Lung (tissue), 12 donors: ENCODE data around the gene KPRP. TPM values are rescaled to one million over a fixed set of nuclear protein-coding genes. Genes with fewer than 3 reads are reported as not detected.

ENCODE experiments used
- ATAC-seq: fragments of 200-7000 bp; cut with Tn5 transposase; one replicate; pipeline ENCODE4 v1.9.1; 2020; ENCODE audit warnings: moderate number of reproducible peaks; ENCODE audit not compliant: insufficient read depth, low FRiP score
- DNase-seq, 3 donors: peaks; one replicate each; pipeline ENCODE4 v3.0.0-alpha.2; 2013 to 2017
- H3K27ac ChIP-seq, 2 donors: one replicate each; pipeline ENCODE4 v1.5.1; 2013; ENCODE audit warnings: mild to moderate bottlenecking in 2 of 2, moderate library complexity in 2 of 2, control low read depth in 1 of 2, inconsistent platforms in 1 of 2, low read depth in 1 of 2, low read length in 1 of 2
- H3K27me3 ChIP-seq, 3 donors: one replicate each; pipeline ENCODE4 v1.5.1; 2013; ENCODE audit warnings: low read length in 2 of 3; ENCODE audit not compliant: control insufficient read depth in 3 of 3, insufficient read depth in 3 of 3
- H3K36me3 ChIP-seq, 4 donors: one replicate each; pipeline ENCODE4 v1.5.1; 2013; ENCODE audit warnings: low read length in 4 of 4, mild to moderate bottlenecking in 1 of 4, moderate library complexity in 1 of 4; ENCODE audit not compliant: control insufficient read depth in 4 of 4, insufficient read depth in 4 of 4
- H3K4me1 ChIP-seq, 5 donors: one replicate each; pipeline ENCODE4 v1.5.1; 2013; ENCODE audit warnings: low read length in 5 of 5, mild to moderate bottlenecking in 2 of 5, moderate library complexity in 1 of 5; ENCODE audit not compliant: control insufficient read depth in 5 of 5, insufficient read depth in 5 of 5
- H3K4me3 ChIP-seq: one replicate; pipeline ENCODE4 v1.5.1; 2013; ENCODE audit warnings: mild to moderate bottlenecking, control low read depth, moderate library complexity
- H3K9ac ChIP-seq, 2 donors: one replicate each; pipeline ENCODE4 v1.5.1; 2013; ENCODE audit warnings: low read length in 2 of 2, control low read depth in 1 of 2; ENCODE audit not compliant: insufficient read depth in 1 of 2
- H3K9me3 ChIP-seq, 4 donors: one replicate each; pipeline ENCODE4 v1.5.1; 2013; ENCODE audit warnings: low read length in 3 of 4, mild to moderate bottlenecking in 1 of 4, moderate library complexity in 1 of 4; ENCODE audit not compliant: control insufficient read depth in 4 of 4, insufficient read depth in 3 of 4
- CTCF ChIP-seq: IDR thresholded peaks from 2 replicates; pipeline ENCODE4 v1.5.1; 2012; ENCODE audit warnings: mild to moderate bottlenecking; ENCODE audit errors: control extremely low read depth, extremely low read depth
- WGBS, 2 donors: extraction: QIAGEN DNeasy Blood & Tissue Kit; methylation state at CpG; one replicate each; pipeline ENCODE4 v1.1.7; 2013; 5-methylcytosine and 5-hydroxymethylcytosine counted together
- polyA plus RNA-seq, 2 donors: library from polyadenylated mRNA; stranded (reverse); fragments of 200-250 nt; gene quantifications; one replicate each; pipeline ENCODE4 v1.2.1, GENCODE V29; 2013
- total RNA-seq, 2 donors: library from RNA; depleted of rRNA in 1 of 2; stranded (reverse); fragments of >200 nt in 1 of 2; gene quantifications; one replicate each; pipeline ENCODE4 v1.2.1, GENCODE V29; 2014 to 2021
- donor health status: control.
- donor health status: control.
- donor health status: Bipolar disorder and iron deficiency.
- donor health status: healthy.
- donor health status: DM: yes; HTN: yes; CAD: no.

Gene KPRP
- total and polyA plus RNA-seq, 4 donors: not detected

GRCh38 chr1:152783095-152783494 lies 25.3 kb downstream of the KPRP start:
- DNase-seq (no peak), ATAC-seq (no peak)
- TF ChIP-seq CTCF: no peak
- no peak overlapping the region for H3K9ac ChIP-seq
- no peak overlapping the region for H3K4me3 ChIP-seq
- peaks cover 0 to 3% (median 2%) of the 10 kb centered on the region in 3 donors for H3K27me3 ChIP-seq
- WGBS, 2 donors: 62 to 65% methylated on average over 2 of the region's 2 CpGs
- H3K27ac ChIP-seq: no peak overlapping the region
- no peaks in the 10 kb centered on the region for H3K36me3 ChIP-seq
- no peaks in the 10 kb centered on the region for H3K9me3 ChIP-seq
- H3K4me1 ChIP-seq: peaks cover 0 to 2% (median 0%) of the 10 kb centered on the region in 5 donors

- Histone ChIP-seq H3K4me1 (peaks cover 0 to 2% (median 0%) of the 10 kb centered on the region in 5 donors), H3K36me3 (no peaks in the 10 kb centered on the region), H3K9me3 (no peaks in the 10 kb centered on the region), H3K9ac (no peak within 1 kb of the TSS), H3K27me3 (peaks cover 0 to 3% (median 2%) of the 10 kb centered on the region in 3 donors), H3K27ac (no peak within 1 kb of the TSS), H3K4me3 (no peak within 1 kb of the TSS)
- no peak for TF ChIP-seq CTCF
- ATAC-seq (no peak), DNase-seq (no peak)
- 28 to 37% methylated on average over 2 of the region's 2 CpGs for WGBS, 2 donors
Measured at GRCh38 chr1:152786077-152786476, 28.3 kb downstream of the KPRP start, which contains the start of gene LCE1E. Gene LCE1E, plus strand, starts transcription at chr1:152786257. Its CDS starts 1,043 bp downstream, at chr1:152787300.

GRCh38 chr1:152795686-152796085 lies 37.9 kb downstream of the KPRP start:
- Histone ChIP-seq H3K27ac (no peak overlapping the region), H3K27me3 (no peaks in the 10 kb centered on the region), H3K4me1 (no peaks in the 10 kb centered on the region), H3K9me3 (no peaks in the 10 kb centered on the region), H3K36me3 (no peaks in the 10 kb centered on the region), H3K9ac (no peak overlapping the region), H3K4me3 (no peak overlapping the region)
- no peak for ATAC-seq
- DNase-seq: no peak
- 63 to 67% methylated on average over 4 of the region's 4 CpGs for WGBS, 2 donors
- no peak for TF ChIP-seq CTCF

GRCh38 chr1:152796421-152796820 lies 38.6 kb downstream of the KPRP start, which contains the start of gene LCE1D:
Gene LCE1D, plus strand, starts transcription at chr1:152796721. Its CDS starts 1,074 bp downstream, at chr1:152797795.
- H3K9ac ChIP-seq: no peak within 1 kb of the TSS
- H3K4me3 ChIP-seq: no peak within 1 kb of the TSS
- no peak within 1 kb of the TSS for H3K27ac ChIP-seq
- H3K9me3 ChIP-seq: no peaks in the 10 kb centered on the region
- no peak for TF ChIP-seq CTCF
- WGBS, 2 donors: 44 to 75% methylated on average over 2 to 3 of the region's 3 CpGs
- H3K36me3 ChIP-seq: no peaks in the 10 kb centered on the region
- no peak for ATAC-seq
- DNase-seq: no peak
- no peaks in the 10 kb centered on the region for H3K27me3 ChIP-seq
- no peaks in the 10 kb centered on the region for H3K4me1 ChIP-seq
